ENCODE results near the gene IFT22.
"Not testable (repeated sequence)": the region's sequence is repeated elsewhere in the genome, so short reads cannot be mapped to it uniquely, and the experiment has no call there.

IFT22 gene

GRCh38 chr7:101278461-101279292 is 42.9 kb downstream of the IFT22 start:
- peak; percentile 2 for DNase-seq (ENCODE audit: low read depth)

- no peak for DNase-seq (ENCODE audit: low read depth)
Observed at GRCh38 chr7:101277155-101277554, 44.5 kb downstream of the IFT22 start.

DNA sequence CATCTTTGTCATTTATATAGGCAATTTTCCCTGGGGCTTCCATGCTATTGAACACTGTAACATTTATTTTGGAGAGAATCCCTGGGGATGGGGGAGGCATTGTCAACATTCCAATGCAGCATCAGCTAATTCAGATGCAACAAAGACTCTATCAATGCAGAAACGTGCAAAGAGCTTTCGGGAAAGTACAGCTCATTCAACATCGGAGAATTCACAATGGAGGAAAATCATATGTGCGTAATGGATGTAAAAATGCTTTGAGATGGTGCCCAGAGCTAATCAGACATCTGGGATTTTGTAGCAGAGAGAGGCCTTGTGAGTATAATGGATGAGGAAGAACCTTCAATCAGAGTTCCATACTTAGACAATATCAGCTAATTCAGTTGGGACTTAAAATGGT is 48.4 kb downstream of the IFT22 start:
- DNase-seq (ENCODE audit: low read depth) = no peak

GRCh38 chr7:101271021-101271420 is 50.6 kb downstream of the IFT22 start:
- no peak for DNase-seq (ENCODE audit: low read depth)

DNA sequence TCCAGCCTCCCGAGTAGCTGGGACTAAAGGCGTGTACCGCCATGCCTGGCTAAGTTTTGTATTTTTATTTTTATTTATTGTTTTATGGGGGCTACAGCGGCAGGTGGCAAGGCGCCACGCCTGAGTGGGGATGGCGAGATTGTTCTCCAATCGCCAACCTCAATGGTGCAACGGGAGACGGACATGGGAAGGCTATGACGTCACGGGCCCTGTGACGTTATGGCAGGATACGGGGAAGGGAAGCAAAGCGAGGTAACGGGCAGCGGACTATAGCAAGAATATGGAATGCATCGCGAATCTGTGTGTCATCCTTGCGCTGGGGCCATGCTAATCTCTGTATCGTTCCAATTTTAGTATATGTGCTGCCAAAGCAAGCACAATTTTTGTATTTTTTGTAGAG is 51.9 kb downstream of the IFT22 start:
- DNase-seq (ENCODE audit: low read depth) = no peak

- no peak for DNase-seq (ENCODE audit: low read depth)
Observed at GRCh38 chr7:101265622-101266516, 55.7 kb downstream of the IFT22 start.

DNA sequence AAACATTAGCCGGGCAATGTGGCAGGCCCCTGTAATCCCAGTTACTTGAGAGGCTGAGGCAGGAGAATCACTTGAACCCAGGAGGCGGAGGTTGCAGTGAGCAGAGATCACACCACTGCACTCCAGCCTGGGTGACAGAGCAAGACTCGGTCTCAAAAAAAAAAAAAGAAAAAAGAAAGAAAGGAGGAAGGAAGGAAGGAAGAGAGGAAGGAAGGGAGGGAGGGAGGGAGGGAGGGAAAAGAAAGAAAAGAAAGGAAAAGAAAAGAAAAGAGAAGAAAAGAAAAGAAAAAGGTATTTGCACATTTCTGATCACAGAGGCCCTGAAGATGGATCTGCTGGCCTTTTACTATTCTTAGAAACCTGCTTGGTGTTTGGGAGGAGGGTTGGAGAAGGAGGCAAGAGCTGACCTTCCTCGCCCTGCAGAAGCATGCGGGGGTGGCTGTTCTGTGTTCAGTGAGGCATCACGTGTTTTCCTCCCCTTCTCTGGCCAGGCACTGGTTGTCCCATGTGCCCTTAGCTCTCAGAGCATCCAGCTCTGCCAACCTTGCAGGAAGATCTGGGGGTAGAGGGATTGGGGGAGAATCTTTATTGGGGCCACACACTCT is 57.4 kb downstream of the IFT22 start:
- DNase-seq (ENCODE audit: low read depth) = not testable (repeated sequence)

Data from stromal cell of bone marrow (primary cell).